Caki2 (cell line): ENCODE data around the gene SLC6A9. TPM values are rescaled to one million over a fixed set of nuclear protein-coding genes. Genes with fewer than 3 reads are reported as not detected.

Experiments used
- DNase-seq: peaks from one replicate; pipeline ENCODE4 v3.0.0-alpha.2; 2015; ENCODE audit warnings: low read depth
- in situ Hi-C: cut with HindIII; loops from 2 replicates; pipeline ENCODE4 v1.10.0; 2016; ENCODE audit warnings: low sequenced_read_pairs, low pct_unique_long_range_greater_than_20kb, mixed read lengths
- total RNA-seq: library from RNA; depleted of rRNA; stranded (reverse); fragments of >200 nt; shearing (Covaris generic); gene quantifications from 2 replicates; pipeline ENCODE4 v1.2.3, GENCODE V29; 2014; ENCODE audit warnings: low replicate concordance

The SLC6A9 gene
- total RNA-seq, 1 experiment from 2014 or later, result 0.20 TPM

GRCh38 chr1:43993206-43993914 is 37.9 kb downstream of the SLC6A9 start:
- DNase-seq, result no peak
- in situ Hi-C loops, result no loop called here

GRCh38 chr1:43992232-43992995 is 38.8 kb downstream of the SLC6A9 start:
- in situ Hi-C loops, result no loop called here

DNA sequence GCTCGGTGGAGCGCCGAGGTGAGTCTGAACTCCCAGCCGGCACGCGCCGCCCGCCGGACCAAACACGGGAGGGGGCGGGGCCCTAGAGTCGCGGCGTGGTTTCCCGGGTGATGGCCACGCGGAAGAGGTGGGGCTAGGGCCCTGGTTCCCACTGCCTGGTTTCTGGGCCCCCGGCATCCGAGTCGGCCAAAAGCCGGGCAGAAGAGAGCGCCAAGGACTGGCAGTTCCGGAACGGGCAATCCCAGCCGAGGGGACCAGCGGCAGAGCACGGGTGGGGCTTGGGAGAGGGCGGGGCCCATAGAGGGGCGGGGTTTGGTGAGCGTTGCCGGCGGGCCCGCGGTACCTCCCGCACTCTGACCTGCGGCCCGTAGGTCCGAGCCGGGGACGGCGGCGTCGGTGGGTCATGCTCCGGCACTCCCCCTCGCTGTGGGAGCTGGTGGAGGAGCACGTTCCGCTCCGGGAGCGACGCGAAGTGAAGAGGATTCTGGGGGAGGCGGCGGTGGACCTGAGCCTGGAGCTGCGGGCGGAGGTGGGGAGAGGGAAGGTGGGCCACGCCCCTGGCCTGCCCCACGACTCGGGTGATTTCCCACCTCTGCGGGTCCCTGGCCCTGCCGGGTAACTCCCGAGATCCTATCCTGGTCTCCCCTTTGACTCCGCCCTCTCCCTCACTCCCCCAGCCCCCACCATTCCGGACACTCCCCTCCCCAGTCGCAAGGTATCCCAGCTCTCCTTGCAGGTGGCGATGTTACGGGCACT is 39.6 kb downstream of the SLC6A9 start, which contains the start of gene CCDC24:
Gene CCDC24, plus strand, starts transcription at position 124 of the 756 bp plus-strand sequence. Its CDS starts 280 bp downstream, at position 404.
- peak; percentile 89 for DNase-seq
- in situ Hi-C loops, result no loop called here

More at GRCh38 chr1:43992232-43992995, 38.8 kb downstream of the SLC6A9 start:
- no peak for DNase-seq

GRCh38 chr1:43991200-43991475 is 40.1 kb downstream of the SLC6A9 start:
- in situ Hi-C loops, result no loop called here

GRCh38 chr1:43990271-43991199 is 40.7 kb downstream of the SLC6A9 start:
- in situ Hi-C loops, result no loop called here
- DNase-seq, result no peak

More at GRCh38 chr1:43991200-43991475, 40.1 kb downstream of the SLC6A9 start:
- no peak for DNase-seq

GRCh38 chr1:43987159-43987902 is 43.9 kb downstream of the SLC6A9 start:
- DNase-seq, result no peak
- in situ Hi-C loops, result no loop called here

- in situ Hi-C loops, result no loop called here
- DNase-seq, result no peak
Observed at GRCh38 chr1:43986712-43987111, 44.5 kb downstream of the SLC6A9 start.

- in situ Hi-C loops, result no loop called here
- DNase-seq, result no peak
Observed at GRCh38 chr1:43985984-43986595, 45.2 kb downstream of the SLC6A9 start.

GRCh38 chr1:43984855-43985254 is 46.4 kb downstream of the SLC6A9 start:
- DNase-seq, result no peak
- in situ Hi-C loops, result no loop called here

DNA sequence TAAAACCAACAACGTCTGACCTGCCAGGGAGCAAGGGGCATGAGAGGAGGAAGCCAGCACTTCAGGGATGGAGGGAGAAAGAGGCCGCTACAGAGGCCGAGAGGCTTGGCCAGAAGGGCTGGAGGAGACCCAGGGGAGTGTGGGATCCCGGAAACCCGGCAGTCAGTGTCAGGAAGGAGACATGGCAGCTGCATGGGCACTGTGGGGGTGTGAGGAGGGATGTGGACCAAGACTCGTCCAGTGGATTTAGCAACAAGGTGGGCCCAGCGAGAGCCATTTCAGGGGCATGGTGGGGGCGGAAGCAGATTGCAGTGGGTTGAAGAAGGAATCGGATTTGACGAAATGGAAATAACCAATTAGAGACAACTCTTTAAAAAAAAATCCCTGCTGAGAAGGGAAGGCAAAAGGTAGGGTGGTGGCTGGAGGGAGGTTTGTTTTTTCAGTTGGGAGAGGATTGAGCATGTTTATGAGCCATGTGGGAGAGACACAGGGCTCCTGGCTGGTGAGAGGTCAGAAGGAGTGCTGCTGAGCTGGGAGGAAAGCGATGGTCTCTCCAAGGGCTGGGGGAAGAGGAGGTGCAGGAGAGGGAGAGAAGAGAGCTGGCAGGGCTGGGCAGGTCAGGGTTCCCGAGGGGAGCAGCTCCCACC is 47.9 kb downstream of the SLC6A9 start:
- in situ Hi-C loops, result no loop called here
- DNase-seq, result no peak

DNA sequence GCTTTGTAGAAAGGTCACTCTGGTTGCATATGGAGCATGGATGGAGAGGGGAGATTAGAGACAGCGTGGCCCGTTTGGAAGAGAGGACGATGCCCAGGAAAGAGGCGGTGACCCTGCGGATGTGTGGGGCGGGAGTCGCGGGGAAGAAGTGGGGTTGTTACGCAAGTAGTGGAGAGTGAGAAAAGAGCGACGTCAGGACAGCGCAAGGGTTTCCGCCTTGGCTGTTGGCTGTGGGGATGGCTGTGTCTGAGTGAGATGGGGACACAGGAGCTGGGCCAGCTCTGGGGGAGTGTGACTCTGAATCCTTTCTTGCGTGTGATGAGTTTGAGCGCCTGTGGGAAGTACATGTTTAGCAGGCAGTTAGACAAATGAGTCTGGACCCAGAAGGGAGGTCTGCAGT is 48.5 kb downstream of the SLC6A9 start:
- no peak for DNase-seq
- in situ Hi-C loops, result no loop called here

GRCh38 chr1:43982241-43982640 is 49.0 kb downstream of the SLC6A9 start:
- no peak for DNase-seq
- in situ Hi-C loops, result no loop called here

DNA sequence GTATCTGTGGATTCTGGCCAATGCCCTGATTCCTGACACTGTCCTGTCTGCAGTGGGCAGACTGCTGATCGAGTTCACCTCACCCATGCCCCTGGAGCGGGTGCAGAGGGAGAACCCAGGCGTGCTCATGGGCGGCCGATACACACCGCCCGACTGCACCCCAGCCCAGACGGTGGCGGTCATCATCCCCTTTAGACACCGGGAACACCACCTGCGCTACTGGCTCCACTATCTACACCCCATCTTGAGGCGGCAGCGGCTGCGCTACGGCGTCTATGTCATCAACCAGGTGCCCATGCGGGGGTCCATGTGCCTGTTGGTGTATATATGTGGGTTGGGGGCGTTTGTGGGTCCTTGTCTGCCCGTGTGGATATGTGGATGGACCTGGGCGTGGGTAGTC is 49.6 kb downstream of the SLC6A9 start:
- in situ Hi-C loops, result no loop called here
- DNase-seq, result no peak

- in situ Hi-C loops, result no loop called here
- DNase-seq, result no peak
Observed at GRCh38 chr1:43981135-43981491, 50.1 kb downstream of the SLC6A9 start.

- in situ Hi-C loops, result no loop called here
- no peak for DNase-seq
Observed at GRCh38 chr1:43980255-43981134, 50.8 kb downstream of the SLC6A9 start.
